Fibroblast of villous mesenchyme (primary cell): ENCODE measurements around the gene SCG5. TPM values are rescaled to one million over a fixed set of nuclear protein-coding genes. Genes with fewer than 3 reads are reported as not detected.
A peak's percentile ranks its signal among the peaks of the same experiment; 100 is the strongest.

Experiments
- DNase-seq: peaks from one replicate; pipeline ENCODE4 v3.0.0-alpha.2; 2010; ENCODE audit warnings: low read depth
- H3K4me3 ChIP-seq: 2 replicates; pipeline ENCODE4 v1.5.1; 2011; ENCODE audit warnings: low read depth, mild to moderate bottlenecking, low read length
- total RNA-seq: library from RNA; depleted of rRNA; stranded (reverse); fragments of >200 nt; gene quantifications from 2 replicates; pipeline ENCODE4 v1.2.3, GENCODE V29; 2012
- TF ChIP-seq, protein P1 (sequence below): IDR thresholded peaks from 2 replicates; pipeline ENCODE4 v1.5.1; 2012; ENCODE audit warnings: low read depth, mild to moderate bottlenecking, low read length; ENCODE audit not compliant: insufficient read depth

Gene SCG5
- total RNA-seq, 1 donor: 17.7 TPM

DNA sequence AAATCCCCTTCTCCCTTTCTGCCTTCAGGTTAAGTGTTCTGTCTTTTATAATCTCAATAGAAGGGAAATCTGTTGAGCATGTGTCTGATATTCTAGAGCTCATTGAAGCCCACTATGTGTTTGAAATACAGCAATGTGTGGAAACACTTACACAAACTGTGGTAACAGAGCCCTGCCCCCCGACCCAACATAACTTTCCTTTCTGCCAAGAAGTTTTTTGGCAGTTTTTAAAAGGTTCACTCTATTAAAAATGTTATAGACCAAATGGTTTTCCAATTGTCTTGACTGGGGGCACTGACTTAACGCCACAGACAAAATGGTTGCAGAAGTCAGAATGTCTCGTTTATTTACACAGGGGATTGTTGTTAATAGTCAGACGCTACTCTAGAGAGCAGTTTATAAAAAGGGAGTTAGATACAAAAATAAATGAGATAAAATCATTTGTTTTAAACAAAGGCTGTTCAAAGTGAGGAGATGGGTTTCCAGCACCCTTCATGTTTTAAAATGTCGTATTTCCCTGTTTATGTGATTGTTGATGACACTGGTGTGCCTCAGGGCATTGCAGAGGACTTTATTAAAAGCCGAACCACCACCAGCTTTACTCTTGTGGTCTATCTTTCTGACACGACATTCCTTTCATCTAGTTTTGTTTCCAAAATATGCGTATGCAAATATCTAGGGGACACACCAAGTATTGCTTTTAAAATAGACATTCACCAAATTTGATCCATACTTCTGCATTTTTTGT, 49.6 kb downstream of the SCG5 start:
- H3K4me3 ChIP-seq: no peak overlapping the region
- peak; percentile 11 for DNase-seq
- TF ChIP-seq, protein P1, sequence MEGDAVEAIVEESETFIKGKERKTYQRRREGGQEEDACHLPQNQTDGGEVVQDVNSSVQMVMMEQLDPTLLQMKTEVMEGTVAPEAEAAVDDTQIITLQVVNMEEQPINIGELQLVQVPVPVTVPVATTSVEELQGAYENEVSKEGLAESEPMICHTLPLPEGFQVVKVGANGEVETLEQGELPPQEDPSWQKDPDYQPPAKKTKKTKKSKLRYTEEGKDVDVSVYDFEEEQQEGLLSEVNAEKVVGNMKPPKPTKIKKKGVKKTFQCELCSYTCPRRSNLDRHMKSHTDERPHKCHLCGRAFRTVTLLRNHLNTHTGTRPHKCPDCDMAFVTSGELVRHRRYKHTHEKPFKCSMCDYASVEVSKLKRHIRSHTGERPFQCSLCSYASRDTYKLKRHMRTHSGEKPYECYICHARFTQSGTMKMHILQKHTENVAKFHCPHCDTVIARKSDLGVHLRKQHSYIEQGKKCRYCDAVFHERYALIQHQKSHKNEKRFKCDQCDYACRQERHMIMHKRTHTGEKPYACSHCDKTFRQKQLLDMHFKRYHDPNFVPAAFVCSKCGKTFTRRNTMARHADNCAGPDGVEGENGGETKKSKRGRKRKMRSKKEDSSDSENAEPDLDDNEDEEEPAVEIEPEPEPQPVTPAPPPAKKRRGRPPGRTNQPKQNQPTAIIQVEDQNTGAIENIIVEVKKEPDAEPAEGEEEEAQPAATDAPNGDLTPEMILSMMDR: no peak

DNA sequence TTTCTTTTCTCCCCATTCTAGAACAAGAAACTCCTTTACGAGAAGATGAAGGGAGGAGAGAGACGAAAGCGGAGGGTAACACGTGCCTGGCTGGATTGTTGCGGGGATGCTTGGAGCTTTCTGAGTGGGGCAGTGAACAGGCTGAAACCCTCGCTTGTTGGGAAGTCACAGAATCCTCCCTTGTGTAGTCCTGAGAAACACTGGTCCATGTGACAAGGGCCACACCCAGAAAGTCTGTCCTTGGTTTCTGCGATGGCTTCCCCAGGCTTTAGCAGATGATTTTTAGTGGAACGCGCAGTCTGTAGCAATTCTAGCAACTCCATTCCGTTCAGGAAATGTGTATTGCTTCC, 50.2 kb downstream of the SCG5 start:
- TF ChIP-seq, protein P1: no peak
- H3K4me3 ChIP-seq: no peak overlapping the region
- no peak for DNase-seq

DNA sequence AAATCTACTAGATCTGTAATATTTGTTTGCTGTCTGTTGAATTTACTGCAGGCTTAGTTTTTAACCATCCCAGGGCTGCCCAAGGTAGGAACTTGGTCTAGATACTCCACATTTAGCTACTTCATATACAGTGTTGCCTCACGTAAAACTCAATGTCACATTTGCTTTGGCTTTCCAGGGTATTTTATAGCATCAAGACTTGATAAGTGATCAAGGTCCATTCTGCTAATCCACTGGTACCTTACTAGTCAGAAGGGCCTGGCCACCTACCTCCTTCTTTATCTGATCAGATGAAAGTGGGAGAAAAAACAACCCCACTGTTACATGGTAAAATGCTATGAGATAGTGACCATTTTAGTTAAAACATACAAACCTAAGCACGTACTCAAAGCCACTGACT, 50.8 kb downstream of the SCG5 start:
- no peak overlapping the region for H3K4me3 ChIP-seq
- DNase-seq: no peak
- TF ChIP-seq, protein P1: no peak

DNA sequence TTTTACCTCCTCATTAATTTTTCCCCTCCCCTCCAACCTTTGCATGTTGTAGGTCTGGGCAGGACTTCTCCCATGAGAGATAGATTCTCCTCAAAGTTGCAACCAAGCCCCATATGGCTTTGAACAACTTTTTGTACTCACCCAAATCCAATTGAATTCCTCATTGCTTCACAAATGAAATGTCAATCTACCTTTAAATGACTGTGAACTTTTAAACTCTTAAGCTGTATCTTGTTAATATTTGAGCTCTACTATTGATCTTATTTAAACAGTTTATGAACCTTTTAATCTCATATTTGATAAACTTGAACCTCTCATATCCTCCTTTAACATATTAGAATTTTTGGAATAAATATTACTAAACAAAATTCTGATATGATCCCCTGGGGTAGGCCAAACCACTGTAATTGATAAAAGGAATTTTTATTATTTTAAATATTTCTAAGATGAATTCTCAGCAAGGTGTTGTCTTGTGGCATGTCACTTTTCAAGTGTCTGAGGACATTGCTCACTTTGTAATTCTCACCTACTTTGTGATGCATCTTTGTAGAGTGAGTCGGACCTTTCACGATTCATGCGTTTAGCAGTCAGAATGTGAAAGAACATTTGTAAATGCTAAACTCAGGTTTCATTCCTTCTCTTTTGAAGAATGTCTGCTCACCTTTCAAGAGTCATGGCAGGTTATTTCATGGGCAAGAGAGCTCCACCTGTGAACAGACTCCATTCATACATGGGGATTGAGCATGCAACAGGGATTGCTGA, 52.9 kb downstream of the SCG5 start:
- TF ChIP-seq, protein P1: no peak
- no peak for DNase-seq

DNA sequence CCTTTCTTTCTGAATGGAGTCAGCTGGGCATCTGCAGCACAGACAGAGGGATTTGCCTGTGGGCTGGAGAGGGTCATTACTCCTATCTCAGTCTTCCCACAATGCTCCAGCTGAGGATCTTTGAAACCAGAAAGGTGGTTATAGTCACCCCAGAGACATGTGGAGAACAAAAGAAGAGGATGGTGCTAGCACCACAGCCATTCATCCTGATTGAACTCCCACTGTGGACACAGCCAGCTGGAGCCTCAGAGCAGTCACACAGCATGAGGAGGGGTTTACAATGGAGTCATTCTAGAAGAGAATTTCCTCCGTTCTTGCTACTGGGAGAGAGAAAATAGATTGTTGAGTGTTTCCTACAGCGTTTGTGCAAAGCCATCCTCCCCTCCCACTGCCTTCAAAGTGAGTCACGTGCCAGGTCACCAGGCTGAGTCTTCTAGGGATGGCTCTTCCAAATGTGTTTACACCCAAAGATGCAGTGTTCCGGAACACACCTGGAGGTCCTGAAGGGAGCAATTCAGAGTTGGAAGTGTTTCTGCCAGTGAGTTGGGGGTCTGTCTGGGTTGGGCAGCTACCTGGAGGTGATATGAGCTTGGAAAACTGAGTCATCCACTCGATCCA, 57.4 kb downstream of the SCG5 start:
- DNase-seq: no peak
- TF ChIP-seq, protein P1: no peak
- no peak overlapping the region for H3K4me3 ChIP-seq

More for the DNA sequence above, 52.9 kb downstream of the SCG5 start:
- H3K4me3 ChIP-seq: no peak overlapping the region

DNA sequence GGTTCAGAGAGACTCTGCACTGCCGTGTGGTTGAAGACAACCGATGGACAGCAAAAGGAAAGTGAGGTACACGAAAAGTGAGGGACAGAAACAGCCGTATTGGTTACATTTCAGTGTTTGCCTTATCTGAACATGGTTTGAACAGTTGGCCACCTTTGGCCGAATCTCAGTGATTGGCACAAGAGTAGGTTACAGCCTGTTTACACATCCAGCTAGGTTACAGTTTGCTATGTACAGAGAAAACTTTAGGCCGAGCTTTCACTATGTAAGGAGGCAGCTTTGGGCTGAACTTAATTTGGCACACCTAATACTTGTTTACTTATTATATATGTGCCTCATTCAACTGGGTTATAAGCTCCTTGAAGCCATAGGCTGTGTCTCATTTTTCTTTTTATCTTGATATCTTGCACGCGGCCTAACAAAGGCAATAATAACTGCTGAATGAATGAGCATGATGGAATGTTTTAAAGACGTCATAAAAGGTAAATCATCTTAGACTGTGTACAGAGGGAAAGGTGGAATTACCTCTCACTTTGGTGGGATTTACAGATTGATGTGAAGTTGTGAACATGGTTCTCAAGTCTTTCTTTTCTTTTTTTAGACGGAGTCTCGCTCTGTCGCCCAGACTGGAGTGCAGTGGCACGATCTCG, 59.1 kb downstream of the SCG5 start:
- H3K4me3 ChIP-seq: no peak overlapping the region
- TF ChIP-seq, protein P1: no peak
- no peak for DNase-seq
